GM12878 (cell line): ENCODE results near the gene CACNA2D1. TPM values are rescaled to one million over a fixed set of nuclear protein-coding genes. Genes with fewer than 3 reads are reported as not detected.

Source experiments
- ATAC-seq: fragments of 200-7000 bp; cut with Tn5 transposase; 3 replicates; pipeline ENCODE4 v1.9.1; 2020; ENCODE audit warnings: mild to moderate bottlenecking, moderate library complexity
- BruUV-seq: library from RNA; stranded (reverse); fragments of 400-500 nt; replicated peaks from 2 replicates; lab custom pipeline; 2021; lab: Mats Ljungman, UMichigan
- CTCF ChIA-PET: fragments of 300-600 bp; sonication (Branson Sonifier 250); formaldehyde crosslinking; extraction: SDS; loops from one replicate; lab custom pipeline; 2021; ENCODE audit warnings: inconsistent platforms; lab: Yijun Ruan, JAX
- POLR2A ChIA-PET: fragments of 350-600 bp; formaldehyde crosslinking; extraction: SDS; loops from one replicate; lab custom pipeline; 2021; ENCODE audit warnings: inconsistent platforms; lab: Charles Lee
- RAD21 ChIA-PET: fragments of 300-600 bp; sonication (Branson Sonifier 250); formaldehyde crosslinking; loops from one replicate; lab custom pipeline; 2023; ENCODE audit warnings: antibody characterized with exemption; ENCODE audit not compliant: unreplicated experiment; lab: Charles Lee
- SMC1A ChIA-PET: fragments of 300-600 bp; sonication (Branson Sonifier 250); formaldehyde crosslinking; loops from one replicate; lab custom pipeline; 2023; ENCODE audit not compliant: unreplicated experiment, uncharacterized antibody; lab: Charles Lee
- DNase-seq: peaks from one replicate; pipeline ENCODE4 v3.0.0-alpha.2; 2011; ENCODE audit warnings: low read depth, low spot score
- FAIRE-seq: peaks from 3 replicates; lab custom pipeline; 2011; peaks lifted over from hg19 to GRCh38; lab: Jason Lieb, UNC
- H2AFZ ChIP-seq: 2 replicates; pipeline ENCODE4 v1.6.0; 2011; ENCODE audit warnings: low read depth, low read length, control low read depth; ENCODE audit not compliant: control insufficient read depth
- H3K27ac ChIP-seq: 2 replicates; pipeline ENCODE4 v1.5.1; 2011; ENCODE audit warnings: control low read depth; ENCODE audit not compliant: control insufficient read depth, insufficient read depth
- H3K27me3 ChIP-seq, 2 experiments: replicated peaks in 1 of 2; 2 replicates each; pipeline versions ENCODE4 v1.6.0 to v1.6.1; 2011; ENCODE audit warnings: low read length in 1 of 2; ENCODE audit not compliant: control insufficient read depth in 2 of 2, insufficient read depth in 2 of 2
- H3K36me3 ChIP-seq, 2 experiments: 2 replicates each; pipeline ENCODE4 v1.5.1; 2011; ENCODE audit warnings: low read length in 1 of 2; ENCODE audit not compliant: control insufficient read depth in 2 of 2, insufficient read depth in 2 of 2
- H3K4me1 ChIP-seq: 2 replicates; pipeline ENCODE4 v1.6.1; 2011; ENCODE audit warnings: mild to moderate bottlenecking, low read length, moderate library complexity, mixed read lengths; ENCODE audit not compliant: control insufficient read depth, insufficient read depth
- H3K4me2 ChIP-seq: 2 replicates; pipeline ENCODE4 v1.6.0; 2011; ENCODE audit warnings: control low read depth; ENCODE audit not compliant: control insufficient read depth, insufficient read depth
- H3K4me3 ChIP-seq: fragments of 200-600 bp; sonication (generic); 2 replicates; pipeline ENCODE4 v1.5.1; 2016
- H3K79me2 ChIP-seq: 2 replicates; pipeline ENCODE4 v1.6.0; 2011; ENCODE audit warnings: low read length; ENCODE audit not compliant: control insufficient read depth, insufficient read depth
- H3K9ac ChIP-seq: 2 replicates; pipeline ENCODE4 v1.8.0; 2011; ENCODE audit warnings: low read length, control low read depth, mixed read lengths; ENCODE audit not compliant: control insufficient read depth, insufficient read depth
- H3K9me3 ChIP-seq: replicated peaks from 3 replicates; pipeline ENCODE4 v1.5.1; 2011; ENCODE audit warnings: mild to moderate bottlenecking, low read length; ENCODE audit not compliant: control insufficient read depth, insufficient read depth
- H4K20me1 ChIP-seq: 2 replicates; pipeline ENCODE4 v1.6.0; 2011; ENCODE audit not compliant: control insufficient read depth, insufficient read depth
- ASH2L ChIP-seq: fragments of 300-600, 200-600 bp; sonication (generic); IDR thresholded peaks from 2 replicates; pipeline ENCODE4 v1.6.1; 2017; ENCODE audit warnings: low read depth, mild to moderate bottlenecking, borderline replicate concordance
- CHD2 ChIP-seq: IDR thresholded peaks from 2 replicates; pipeline ENCODE4 v1.6.1; 2011; ENCODE audit warnings: low read depth, low read length, improper control_type of control experiment, borderline replicate concordance
- RCOR1 ChIP-seq: conservative IDR thresholded peaks from 2 replicates; pipeline ENCODE4 v1.6.1; 2012; ENCODE audit warnings: low read depth, low read length, improper control_type of control experiment
- WGBS: methylation state at CpG from one replicate; pipeline ENCODE4 v1.1.6; 2016; ENCODE audit warnings: low lambda C conversion rate; ENCODE audit not compliant: insufficient replicate concordance, insufficient coverage; ENCODE audit errors: missing lambda C conversion rate; 5-methylcytosine and 5-hydroxymethylcytosine counted together
- in situ Hi-C: fragments of 300-500 bp; cut with MboI; formaldehyde crosslinking; loops from 9 replicates; pipeline ENCODE4 v1.14.3; 2018; ENCODE audit warnings: mixed read lengths
- intact Hi-C: fragments of 100-400 bp; cut with micrococcal nuclease; formaldehyde crosslinking; loops from one replicate; pipeline ENCODE4 v1.14.2; 2022; ENCODE audit not compliant: unreplicated experiment
- polyA plus RNA-seq, 11 experiments: library from polyadenylated mRNA; depleted of rRNA in 4 of 11; unstranded in 6 of 11; stranded (reverse) in 5 of 11; fragments of >200 nt; fragmentation: Nextera tagmentation in 4 of 11; fragmentation: Illumina TruSeq in 1 of 11; extraction: Ambion mirVana in 4 of 11; extraction: Trizol in 1 of 11; gene quantifications; 1 replicate in 1 of 11; 2 replicates in 10 of 11; pipeline versions ENCODE4 v1.2.1 to v1.2.3, GENCODE V29; 2011 to 2016; ENCODE audit warnings: inconsistent platforms in 2 of 11, missing spikeins in 2 of 11, low read depth in 1 of 11
- total RNA-seq, 4 experiments: library from RNA; depleted of rRNA in 3 of 4; stranded (reverse); fragments of >200 nt in 3 of 4; fragmentation: Illumina TruSeq in 1 of 4; extraction: Trizol in 1 of 4; gene quantifications; 2 replicates each; pipeline versions ENCODE4 v1.2.1 to v1.2.3, GENCODE V29; 2013 to 2021
- TF ChIP-seq, protein P1 (sequence below): fragments of 450-650 bp; IDR thresholded peaks from 2 replicates; pipeline ENCODE4 v1.6.1; 2018; ENCODE audit warnings: mild to moderate bottlenecking, low read depth, moderate library complexity; ENCODE audit not compliant: partially characterized antibody

Gene CACNA2D1
- total and polyA plus RNA-seq, 10 of the 15 experiments (the other 5 are each of a cell fraction or from before 2014, with no cell fraction given), result 0.14 to 14.8 (median 0.97) TPM

GRCh38 chr7:82183634-82184033, 259.9 kb downstream of the CACNA2D1 start:
- POLR2A ChIA-PET, result interaction anchor here (0.7 kb wide), 2 partner anchors 14 to 86 kb away, joined by 3 to 9 read pairs; no protein-coding TSS in a partner anchor
- H3K9me3 ChIP-seq, result no peaks in the 10 kb centered on the region

More at GRCh38 chr7:82183634-82184033, 259.9 kb downstream of the CACNA2D1 start:
- no peaks in the 10 kb centered on the region for H3K79me2 ChIP-seq
- ChIA-PET RAD21 (interaction anchor here (1.1 to 1.4 kb wide), 2 partner anchors 8 to 47 kb away, joined by 5 to 6 read pairs; no protein-coding TSS in a partner anchor), SMC1A (interaction anchor here (1.5 to 1.6 kb wide), 2 partner anchors 10 to 47 kb away, joined by 5 to 9 read pairs; no protein-coding TSS in a partner anchor), CTCF (interaction anchor here (1.1 to 1.3 kb wide), 2 partner anchors 12 to 31 kb away, joined by 3 to 4 read pairs; no protein-coding TSS in a partner anchor)
- in situ Hi-C loops, result no loop called here
- no peak for TF ChIP-seq RCOR1
- TF ChIP-seq CHD2, result no peak
- TF ChIP-seq, protein P1, sequence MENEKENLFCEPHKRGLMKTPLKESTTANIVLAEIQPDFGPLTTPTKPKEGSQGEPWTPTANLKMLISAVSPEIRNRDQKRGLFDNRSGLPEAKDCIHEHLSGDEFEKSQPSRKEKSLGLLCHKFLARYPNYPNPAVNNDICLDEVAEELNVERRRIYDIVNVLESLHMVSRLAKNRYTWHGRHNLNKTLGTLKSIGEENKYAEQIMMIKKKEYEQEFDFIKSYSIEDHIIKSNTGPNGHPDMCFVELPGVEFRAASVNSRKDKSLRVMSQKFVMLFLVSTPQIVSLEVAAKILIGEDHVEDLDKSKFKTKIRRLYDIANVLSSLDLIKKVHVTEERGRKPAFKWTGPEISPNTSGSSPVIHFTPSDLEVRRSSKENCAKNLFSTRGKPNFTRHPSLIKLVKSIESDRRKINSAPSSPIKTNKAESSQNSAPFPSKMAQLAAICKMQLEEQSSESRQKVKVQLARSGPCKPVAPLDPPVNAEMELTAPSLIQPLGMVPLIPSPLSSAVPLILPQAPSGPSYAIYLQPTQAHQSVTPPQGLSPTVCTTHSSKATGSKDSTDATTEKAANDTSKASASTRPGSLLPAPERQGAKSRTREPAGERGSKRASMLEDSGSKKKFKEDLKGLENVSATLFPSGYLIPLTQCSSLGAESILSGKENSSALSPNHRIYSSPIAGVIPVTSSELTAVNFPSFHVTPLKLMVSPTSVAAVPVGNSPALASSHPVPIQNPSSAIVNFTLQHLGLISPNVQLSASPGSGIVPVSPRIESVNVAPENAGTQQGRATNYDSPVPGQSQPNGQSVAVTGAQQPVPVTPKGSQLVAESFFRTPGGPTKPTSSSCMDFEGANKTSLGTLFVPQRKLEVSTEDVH, result no peak
- no peak for TF ChIP-seq ASH2L
- ATAC-seq, result no peak
- H3K4me3 ChIP-seq, result no peak overlapping the region
- BruUV-seq, result no TSS peak
- 72% methylated on average over 4 of the region's 4 CpGs for WGBS
- H3K4me1 ChIP-seq, result no peaks in the 10 kb centered on the region
- H3K9ac ChIP-seq, result no peak overlapping the region
- DNase-seq, result no peak
- H3K36me3 ChIP-seq, result no peaks in the 10 kb centered on the region
- no peak overlapping the region for H2AFZ ChIP-seq
- H4K20me1 ChIP-seq, result no peaks in the 10 kb centered on the region
- H3K4me2 ChIP-seq, result no peak overlapping the region
- FAIRE-seq, result no peak
- intact Hi-C loops, result no loop called here
- no peaks in the 10 kb centered on the region for H3K27me3 ChIP-seq
- H3K27ac ChIP-seq, result no peak overlapping the region
